Liver (tissue), 9 donors: ENCODE results near the gene TASOR2. TPM values are rescaled to one million over a fixed set of nuclear protein-coding genes. Genes with fewer than 3 reads are reported as not detected.

Experiments
- DNase-seq: peaks from one replicate; pipeline ENCODE4 v3.0.0-alpha.2; 2017; ENCODE audit warnings: low spot score
- H3K27ac ChIP-seq, 2 donors: one replicate each; pipeline ENCODE4 v1.7.0; 2013; ENCODE audit warnings: inconsistent platforms in 2 of 2, low read length in 2 of 2, control low read depth in 1 of 2, low read depth in 1 of 2, mild to moderate bottlenecking in 1 of 2
- H3K27me3 ChIP-seq, 4 donors: one replicate each; pipeline versions ENCODE4 v1.6.1 to v1.7.0; 2013; ENCODE audit warnings: low read length in 3 of 4, inconsistent platforms in 1 of 4, mild to moderate bottlenecking in 1 of 4, moderate library complexity in 1 of 4; ENCODE audit not compliant: control insufficient read depth in 4 of 4, insufficient read depth in 4 of 4
- H3K36me3 ChIP-seq, 4 donors: one replicate each; pipeline versions ENCODE4 v1.6.1 to v1.7.0; 2013; ENCODE audit warnings: low read length in 3 of 4, mild to moderate bottlenecking in 3 of 4, low read depth in 1 of 4, moderate library complexity in 1 of 4; ENCODE audit not compliant: control insufficient read depth in 4 of 4, insufficient read depth in 3 of 4
- H3K4me1 ChIP-seq, 4 donors: one replicate each; pipeline versions ENCODE4 v1.6.1 to v1.7.0; 2013; ENCODE audit warnings: low read length in 3 of 4, mild to moderate bottlenecking in 3 of 4, moderate library complexity in 1 of 4; ENCODE audit not compliant: control insufficient read depth in 4 of 4, insufficient read depth in 4 of 4
- H3K4me3 ChIP-seq, 3 donors: one replicate each; pipeline versions ENCODE4 v1.6.1 to v1.7.0; 2013; ENCODE audit warnings: low read length in 3 of 3, control low read depth in 1 of 3, low read depth in 1 of 3, mild to moderate bottlenecking in 1 of 3
- H3K9ac ChIP-seq, 2 donors: one replicate each; pipeline ENCODE4 v1.7.0; 2013; ENCODE audit warnings: low read length in 2 of 2, mild to moderate bottlenecking in 2 of 2, moderate library complexity in 2 of 2, control low read depth in 1 of 2, low read depth in 1 of 2
- H3K9me3 ChIP-seq, 4 donors: one replicate each; pipeline versions ENCODE4 v1.6.1 to v1.7.0; 2013; ENCODE audit warnings: low read length in 3 of 4; ENCODE audit not compliant: control insufficient read depth in 4 of 4
- EGR1 ChIP-seq, 2 donors: IDR thresholded peaks; 2 replicates each; pipeline ENCODE4 v1.6.1; 2016 to 2018; ENCODE audit warnings: antibody characterized with exemption in 2 of 2, low read depth in 2 of 2
- FOXA1 ChIP-seq: IDR thresholded peaks from 2 replicates; pipeline ENCODE4 v1.6.1; 2016; ENCODE audit warnings: antibody characterized with exemption
- FOXA2 ChIP-seq: IDR thresholded peaks from 2 replicates; pipeline ENCODE4 v1.6.1; 2016; ENCODE audit warnings: antibody characterized with exemption
- GABPA ChIP-seq, 2 donors: IDR thresholded peaks in 1 of 2; conservative IDR thresholded peaks in 1 of 2; 2 replicates each; pipeline ENCODE4 v1.6.1; 2016; ENCODE audit warnings: antibody characterized with exemption in 2 of 2, mild to moderate bottlenecking in 1 of 2, moderate library complexity in 1 of 2
- HNF4A ChIP-seq, 2 donors: conservative IDR thresholded peaks; 2 replicates each; pipeline ENCODE4 v1.6.1; 2016; ENCODE audit warnings: antibody characterized with exemption in 2 of 2, mild to moderate bottlenecking in 2 of 2
- HNF4G ChIP-seq: IDR thresholded peaks from 2 replicates; pipeline ENCODE4 v1.6.1; 2016; ENCODE audit warnings: antibody characterized with exemption
- JUND ChIP-seq, 2 donors: IDR thresholded peaks; 2 replicates each; pipeline ENCODE4 v1.6.1; 2016; ENCODE audit warnings: antibody characterized with exemption in 2 of 2
- NR2F2 ChIP-seq: IDR thresholded peaks from 2 replicates; pipeline ENCODE4 v1.6.1; 2016; ENCODE audit warnings: antibody characterized with exemption
- RAD21 ChIP-seq, 2 donors: IDR thresholded peaks; 2 replicates each; pipeline ENCODE4 v1.6.1; 2016; ENCODE audit warnings: antibody characterized with exemption in 2 of 2, mild to moderate bottlenecking in 2 of 2
- RXRA ChIP-seq, 2 donors: IDR thresholded peaks; 2 replicates each; pipeline ENCODE4 v1.6.1; 2017 to 2018; ENCODE audit warnings: antibody characterized with exemption in 2 of 2, mild to moderate bottlenecking in 1 of 2
- SP1 ChIP-seq: IDR thresholded peaks from 2 replicates; pipeline ENCODE4 v1.6.1; 2018; ENCODE audit warnings: antibody characterized with exemption, mild to moderate bottlenecking
- TAF1 ChIP-seq: conservative IDR thresholded peaks from 2 replicates; pipeline ENCODE4 v1.6.1; 2016; ENCODE audit warnings: antibody characterized with exemption, mild to moderate bottlenecking
- YY1 ChIP-seq: IDR thresholded peaks from 2 replicates; pipeline ENCODE4 v1.6.1; 2016; ENCODE audit warnings: antibody characterized with exemption, mild to moderate bottlenecking
- WGBS: extraction: QIAGEN DNeasy Blood & Tissue Kit; methylation state at CpG from one replicate; pipeline ENCODE4 v1.1.7; 2013; 5-methylcytosine and 5-hydroxymethylcytosine counted together
- polyA plus RNA-seq, 2 donors: library from polyadenylated mRNA; stranded (reverse) in 1 of 2; unstranded in 1 of 2; fragments of 200-250 nt in 1 of 2; fragments of >200 nt in 1 of 2; fragmentation: Nextera tagmentation in 1 of 2; extraction: Ambion mirVana in 1 of 2; gene quantifications; one replicate each; pipeline versions ENCODE4 v1.2.1 to v1.2.3, GENCODE V29; 2013 to 2015
- total RNA-seq, 2 donors: library from RNA; depleted of rRNA; stranded (reverse); fragments of >200 nt; gene quantifications; one replicate each; pipeline ENCODE4 v1.2.3, GENCODE V29; 2014
- TF ChIP-seq, protein P1 (sequence below): fragments of 150-350 bp; IDR thresholded peaks from 2 replicates; pipeline ENCODE4 v1.5.1; 2017; ENCODE audit warnings: improper control_type of control experiment, low read depth, low read length; ENCODE audit not compliant: missing input control
- TF ChIP-seq, protein P2 (sequence below): IDR thresholded peaks from 2 replicates; pipeline ENCODE4 v1.6.1; 2016; ENCODE audit warnings: antibody characterized with exemption
- TF ChIP-seq, protein P3 (sequence below): IDR thresholded peaks from 2 replicates; pipeline ENCODE4 v1.6.1; 2016; ENCODE audit warnings: antibody characterized with exemption
- TF ChIP-seq, protein P4 (sequence below): IDR thresholded peaks from 2 replicates; pipeline ENCODE4 v1.6.1; 2016; ENCODE audit warnings: antibody characterized with exemption
- donor health status: healthy.
- donor health status: healthy.
- donor health status: healthy.
- donor health status: healthy.
- donor health status: healthy.

TASOR2 gene
- total and polyA plus RNA-seq, 4 donors: 7.6 to 40.3 (median 14.2) TPM

DNA sequence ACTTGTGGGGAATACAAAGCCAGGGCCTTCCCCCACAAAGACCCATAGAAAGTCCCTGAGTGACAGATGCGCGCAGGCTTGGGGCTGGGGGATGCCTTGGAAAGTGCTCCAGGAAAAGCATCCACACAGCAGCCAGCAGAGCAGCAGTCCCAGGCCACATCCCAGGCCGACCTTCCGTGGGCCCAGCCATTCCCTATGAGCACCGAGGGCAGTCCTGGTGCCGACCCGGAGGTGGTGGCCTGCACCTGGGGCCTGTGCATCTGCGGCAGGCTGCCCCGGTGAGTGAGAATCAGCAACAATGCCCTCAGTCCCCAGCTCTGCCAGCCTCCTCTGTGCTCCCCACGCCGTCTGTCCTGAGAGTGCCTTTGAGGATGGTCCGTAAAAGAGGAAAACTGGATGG is 44.6 kb upstream of the TASOR2 start (continued):
- TF ChIP-seq, protein P1, sequence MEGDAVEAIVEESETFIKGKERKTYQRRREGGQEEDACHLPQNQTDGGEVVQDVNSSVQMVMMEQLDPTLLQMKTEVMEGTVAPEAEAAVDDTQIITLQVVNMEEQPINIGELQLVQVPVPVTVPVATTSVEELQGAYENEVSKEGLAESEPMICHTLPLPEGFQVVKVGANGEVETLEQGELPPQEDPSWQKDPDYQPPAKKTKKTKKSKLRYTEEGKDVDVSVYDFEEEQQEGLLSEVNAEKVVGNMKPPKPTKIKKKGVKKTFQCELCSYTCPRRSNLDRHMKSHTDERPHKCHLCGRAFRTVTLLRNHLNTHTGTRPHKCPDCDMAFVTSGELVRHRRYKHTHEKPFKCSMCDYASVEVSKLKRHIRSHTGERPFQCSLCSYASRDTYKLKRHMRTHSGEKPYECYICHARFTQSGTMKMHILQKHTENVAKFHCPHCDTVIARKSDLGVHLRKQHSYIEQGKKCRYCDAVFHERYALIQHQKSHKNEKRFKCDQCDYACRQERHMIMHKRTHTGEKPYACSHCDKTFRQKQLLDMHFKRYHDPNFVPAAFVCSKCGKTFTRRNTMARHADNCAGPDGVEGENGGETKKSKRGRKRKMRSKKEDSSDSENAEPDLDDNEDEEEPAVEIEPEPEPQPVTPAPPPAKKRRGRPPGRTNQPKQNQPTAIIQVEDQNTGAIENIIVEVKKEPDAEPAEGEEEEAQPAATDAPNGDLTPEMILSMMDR: no peak
- TF ChIP-seq NR2F2 (no peak), SP1 (no peak)
- TF ChIP-seq, protein P2, sequence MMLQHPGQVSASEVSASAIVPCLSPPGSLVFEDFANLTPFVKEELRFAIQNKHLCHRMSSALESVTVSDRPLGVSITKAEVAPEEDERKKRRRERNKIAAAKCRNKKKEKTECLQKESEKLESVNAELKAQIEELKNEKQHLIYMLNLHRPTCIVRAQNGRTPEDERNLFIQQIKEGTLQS: no peak

DNA sequence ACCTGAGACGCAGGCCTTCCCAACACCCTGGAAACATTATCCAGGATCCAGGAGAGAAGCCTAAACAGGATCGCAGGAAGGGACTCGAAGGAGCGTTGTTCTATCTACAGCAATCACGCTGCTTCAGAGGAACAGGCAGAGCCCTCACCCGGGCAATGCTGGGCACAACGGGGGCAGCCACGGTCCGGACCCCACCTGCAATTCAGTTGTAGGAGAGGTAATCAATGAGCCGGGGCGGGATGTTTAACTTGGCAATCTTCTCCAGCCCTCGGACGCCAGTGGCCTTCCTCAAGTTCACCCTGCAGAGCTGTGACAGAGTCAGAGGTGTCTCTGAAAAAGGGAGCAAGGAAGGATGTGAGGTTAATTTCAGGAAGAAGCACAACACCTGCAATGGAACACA is 44.1 kb upstream of the TASOR2 start:
- Histone ChIP-seq H3K27me3 (no peaks in the 10 kb centered on the region), H3K36me3 (peaks cover 15 to 39% (median 29%) of the 10 kb centered on the region in 4 donors), H3K4me1 (peaks cover 0 to 12% (median 10%) of the 10 kb centered on the region in 4 donors), H3K9ac (no peak overlapping the region), H3K27ac (no peak overlapping the region), H3K4me3 (no peak overlapping the region), H3K9me3 (no peaks in the 10 kb centered on the region)
- 90% methylated on average over 13 of the region's 13 CpGs for WGBS
- no peak for DNase-seq
- TF ChIP-seq, protein P3, sequence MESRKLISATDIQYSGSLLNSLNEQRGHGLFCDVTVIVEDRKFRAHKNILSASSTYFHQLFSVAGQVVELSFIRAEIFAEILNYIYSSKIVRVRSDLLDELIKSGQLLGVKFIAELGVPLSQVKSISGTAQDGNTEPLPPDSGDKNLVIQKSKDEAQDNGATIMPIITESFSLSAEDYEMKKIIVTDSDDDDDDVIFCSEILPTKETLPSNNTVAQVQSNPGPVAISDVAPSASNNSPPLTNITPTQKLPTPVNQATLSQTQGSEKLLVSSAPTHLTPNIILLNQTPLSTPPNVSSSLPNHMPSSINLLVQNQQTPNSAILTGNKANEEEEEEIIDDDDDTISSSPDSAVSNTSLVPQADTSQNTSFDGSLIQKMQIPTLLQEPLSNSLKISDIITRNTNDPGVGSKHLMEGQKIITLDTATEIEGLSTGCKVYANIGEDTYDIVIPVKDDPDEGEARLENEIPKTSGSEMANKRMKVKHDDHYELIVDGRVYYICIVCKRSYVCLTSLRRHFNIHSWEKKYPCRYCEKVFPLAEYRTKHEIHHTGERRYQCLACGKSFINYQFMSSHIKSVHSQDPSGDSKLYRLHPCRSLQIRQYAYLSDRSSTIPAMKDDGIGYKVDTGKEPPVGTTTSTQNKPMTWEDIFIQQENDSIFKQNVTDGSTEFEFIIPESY: no peak
- TF ChIP-seq, protein P1: no peak
- TF ChIP-seq HNF4G: no peak

DNA sequence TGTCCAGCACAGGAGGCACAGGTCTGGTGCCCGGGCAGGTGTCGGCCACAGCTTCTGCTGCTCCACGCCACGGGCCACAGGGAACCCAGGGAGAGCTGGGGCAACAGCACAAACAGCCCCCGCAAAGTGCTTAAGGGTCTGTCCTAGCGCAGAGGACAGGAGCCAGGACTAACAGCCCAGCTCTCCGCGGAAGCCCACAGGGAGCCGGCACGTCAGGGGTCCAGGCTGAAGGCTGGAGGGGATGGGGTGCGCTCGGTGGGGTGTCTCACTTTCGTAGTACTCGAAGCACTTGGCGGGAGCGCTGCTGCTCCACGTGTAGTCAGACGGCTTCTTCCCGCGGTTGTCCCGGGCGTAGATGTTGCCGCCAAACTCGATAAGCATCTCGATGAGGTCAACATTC is 43.1 kb upstream of the TASOR2 start:
- H3K9me3 ChIP-seq: no peaks in the 10 kb centered on the region
- no peak overlapping the region for H3K9ac ChIP-seq
- H3K4me1 ChIP-seq: peaks cover 2 to 22% (median 19%) of the 10 kb centered on the region in 4 donors
- H3K27me3 ChIP-seq: no peaks in the 10 kb centered on the region
- no peak overlapping the region for H3K27ac ChIP-seq
- WGBS: 97% methylated on average over 25 of the region's 25 CpGs
- TF ChIP-seq NR2F2: no peak
- TF ChIP-seq JUND (IDR thresholded peaks at IDR 0.05): no peak
- TF ChIP-seq, protein P2: no peak
- TF ChIP-seq EGR1 (IDR thresholded peaks at IDR 0.05; ENCODE audit: low read depth in 2 of 2): no peak
- no peak for TF ChIP-seq TAF1
- TF ChIP-seq RAD21 (IDR thresholded peaks at IDR 0.05): no peak
- no peak for TF ChIP-seq YY1
- TF ChIP-seq HNF4G: no peak
- no peak for TF ChIP-seq HNF4A (conservative IDR thresholded peaks at IDR 0.05)
- TF ChIP-seq FOXA1: no peak
- TF ChIP-seq FOXA2: no peak
- TF ChIP-seq, protein P1: no peak
- TF ChIP-seq, protein P3: no peak
- TF ChIP-seq, protein P4, sequence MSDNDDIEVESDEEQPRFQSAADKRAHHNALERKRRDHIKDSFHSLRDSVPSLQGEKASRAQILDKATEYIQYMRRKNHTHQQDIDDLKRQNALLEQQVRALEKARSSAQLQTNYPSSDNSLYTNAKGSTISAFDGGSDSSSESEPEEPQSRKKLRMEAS: no peak
- no peak for TF ChIP-seq SP1
- no peak for TF ChIP-seq GABPA (IDR thresholded peaks at IDR 0.05 in 1 of 2, conservative IDR thresholded peaks at IDR 0.05 in 1 of 2)
- no peak for TF ChIP-seq RXRA (IDR thresholded peaks at IDR 0.05)
- H3K36me3 ChIP-seq: peaks cover 15 to 39% (median 29%) of the 10 kb centered on the region in 4 donors
- no peak overlapping the region for H3K4me3 ChIP-seq
- no peak for DNase-seq
